HT1080 (cell line): Measurements from ENCODE around the gene RPSA. TPM values are rescaled to one million over a fixed set of nuclear protein-coding genes. Genes with fewer than 3 reads are reported as not detected.
"Not testable (repeated sequence)": the region's sequence is repeated elsewhere in the genome, so short reads cannot be mapped to it uniquely, and the experiment has no call there.

Experiments
- DNase-seq: peaks from one replicate; pipeline ENCODE4 v3.0.0-alpha.2; 2015; ENCODE audit warnings: low read depth
- small RNA-seq: library from RNA; depleted of rRNA; stranded (forward); fragments of <200 nt; gene quantifications from one replicate; pipeline ENCODE3, GENCODE V24; 2014
- total RNA-seq: library from RNA; depleted of rRNA; stranded (reverse); fragments of >200 nt; shearing (Covaris generic); gene quantifications from 2 replicates; pipeline ENCODE4 v1.2.3, GENCODE V29; 2014; rRNA removed

Gene RPSA
- total RNA-seq, 1 experiment from 2014 or later: 2,701 TPM

GRCh38 chr3:39453872-39454271 is 47.4 kb downstream of the RPSA start:
- not testable (repeated sequence) for DNase-seq

- no peak for DNase-seq
Observed at GRCh38 chr3:39454591-39455217, 48.2 kb downstream of the RPSA start.

DNA sequence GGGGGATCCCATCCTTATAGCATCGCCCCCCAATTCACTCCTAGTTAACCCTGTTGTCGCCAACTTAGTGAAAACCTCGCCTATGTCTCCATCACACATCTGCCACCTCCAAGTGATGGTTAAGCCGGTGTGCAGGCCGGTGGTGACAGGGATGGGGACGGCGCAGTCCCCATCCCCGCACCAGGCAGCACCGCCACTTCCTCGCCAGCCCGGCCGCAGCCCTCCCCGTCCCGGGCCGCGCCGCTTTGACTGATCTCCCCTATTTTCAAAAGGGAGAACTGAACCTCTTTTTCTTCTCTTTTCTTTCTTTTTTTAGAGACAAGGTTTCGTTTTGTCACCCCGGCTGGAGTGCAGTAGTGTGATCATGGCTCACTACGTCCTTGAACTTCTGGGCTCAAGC is 49.6 kb downstream of the RPSA start:
- DNase-seq: no peak

- DNase-seq: no peak
Observed at GRCh38 chr3:39457361-39457760, 50.8 kb downstream of the RPSA start.

DNA sequence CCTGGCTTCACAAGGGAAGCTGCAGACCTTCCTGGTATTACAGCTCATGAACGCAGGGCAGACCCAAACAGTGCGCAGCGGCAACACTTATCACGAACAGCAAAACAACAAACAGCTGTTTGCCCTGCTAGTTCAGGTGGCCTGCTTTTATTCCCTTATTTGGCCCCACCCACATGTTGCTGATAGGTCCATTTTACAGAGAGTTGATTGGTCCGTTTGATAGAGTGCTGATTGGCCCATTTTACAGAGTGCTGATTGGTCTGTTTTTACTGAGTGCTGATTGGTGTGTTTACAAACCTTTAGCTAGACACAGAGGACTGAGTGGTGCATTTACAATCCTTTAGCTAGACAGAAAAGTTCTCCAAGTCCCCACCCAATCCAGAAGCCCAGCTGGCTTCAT is 52.1 kb downstream of the RPSA start:
- DNase-seq: not testable (repeated sequence)

- no peak for DNase-seq
Observed at GRCh38 chr3:39460677-39461076, 54.2 kb downstream of the RPSA start.

Small RNA genes within 50 kb of the gene (small RNA-seq; reads per million reads assigned to genes)
- not detected for gene SNORA6
- not detected for gene SNORA62

Other genes starting within 250 kb of the RPSA start
- not detected in 2 replicates for gene XIRP1, start 214.1 kb upstream of the RPSA start, total RNA-seq
- not detected in 2 replicates for gene CX3CR1, start 126.7 kb upstream of the RPSA start, total RNA-seq
- gene CCR8, start 77.0 kb upstream of the RPSA start, total RNA-seq: not detected in 2 replicates
- gene SLC25A38, start 23.4 kb upstream of the RPSA start, total RNA-seq: 37.1 and 53.8 TPM in 2 replicates
- gene MOBP, start 61.0 kb downstream of the RPSA start, total RNA-seq: not detected in 2 replicates